GM23248 (cell line): ENCODE measurements around the gene EEF1AKMT4. TPM values are rescaled to one million over a fixed set of nuclear protein-coding genes. Genes with fewer than 3 reads are reported as not detected.

Experiments used
- DNase-seq: peaks from one replicate; pipeline ENCODE4 v3.0.0-alpha.2; 2015
- H2AFZ ChIP-seq: fragments of 200-600 bp; sonication (generic); 2 replicates; pipeline ENCODE4 v1.6.1; 2016; ENCODE audit warnings: antibody characterized with exemption
- H3F3A ChIP-seq: fragments of 200-600 bp; sonication (generic); 2 replicates; pipeline ENCODE4 v1.6.1; 2016; ENCODE audit warnings: mild to moderate bottlenecking, antibody characterized with exemption, mixed run types; ENCODE audit not compliant: insufficient read depth
- H3K27ac ChIP-seq: fragments of 200-600 bp; sonication (generic); 2 replicates; pipeline ENCODE4 v1.5.1; 2016; ENCODE audit warnings: mild to moderate bottlenecking
- H3K27me3 ChIP-seq: fragments of 200-600 bp; sonication (generic); replicated peaks from 2 replicates; pipeline ENCODE4 v1.6.1; 2016; ENCODE audit warnings: mild to moderate bottlenecking; ENCODE audit not compliant: insufficient read depth
- H3K36me3 ChIP-seq: fragments of 200-600 bp; sonication (generic); 2 replicates; pipeline ENCODE4 v1.6.1; 2016; ENCODE audit warnings: low read depth, mild to moderate bottlenecking
- H3K4me1 ChIP-seq: fragments of 200-600 bp; sonication (generic); 2 replicates; pipeline ENCODE4 v1.6.1; 2016; ENCODE audit warnings: mild to moderate bottlenecking; ENCODE audit not compliant: insufficient read depth
- H3K4me2 ChIP-seq: fragments of 200-600 bp; sonication (generic); one replicate; pipeline ENCODE4 v1.6.1; 2016; ENCODE audit warnings: mild to moderate bottlenecking; ENCODE audit not compliant: unreplicated experiment
- H3K4me3 ChIP-seq: fragments of 200-600 bp; sonication (generic); 2 replicates; pipeline ENCODE4 v1.5.1; 2016; ENCODE audit warnings: mild to moderate bottlenecking
- H3K79me2 ChIP-seq: fragments of 200-600 bp; sonication (generic); 2 replicates; pipeline ENCODE4 v1.6.1; 2016; ENCODE audit warnings: mild to moderate bottlenecking; ENCODE audit not compliant: insufficient read depth
- H3K9ac ChIP-seq: fragments of 200-600 bp; sonication (generic); 2 replicates; pipeline ENCODE4 v1.6.1; 2016; ENCODE audit warnings: mild to moderate bottlenecking
- H3K9me2 ChIP-seq: fragments of 200-600 bp; sonication (generic); 2 replicates; pipeline ENCODE4 v1.6.1; 2016; ENCODE audit warnings: mixed run types, mild to moderate bottlenecking, moderate library complexity; ENCODE audit not compliant: insufficient read depth
- H3K9me3 ChIP-seq: fragments of 200-600 bp; sonication (generic); one replicate; pipeline ENCODE4 v1.6.1; 2017; ENCODE audit warnings: low read depth
- H4K20me1 ChIP-seq: fragments of 200-600 bp; sonication (generic); 2 replicates; pipeline ENCODE4 v1.6.0; 2016; ENCODE audit not compliant: insufficient read depth
- EZH2 ChIP-seq: fragments of 200-600 bp; sonication (generic); IDR thresholded peaks from 2 replicates; pipeline ENCODE4 v1.6.1; 2018; ENCODE audit warnings: antibody characterized with exemption, mild to moderate bottlenecking; ENCODE audit not compliant: insufficient read depth, poor library complexity, severe bottlenecking
- EZH2phosphoT487 ChIP-seq: fragments of 200-600 bp; sonication (generic); IDR thresholded peaks from 2 replicates; pipeline ENCODE4 v1.6.1; 2018; ENCODE audit warnings: antibody characterized with exemption, moderate library complexity, mild to moderate bottlenecking, low read depth; ENCODE audit not compliant: insufficient read depth
- WGBS, 2 experiments: methylation state at CpG; one replicate each; pipeline ENCODE4 v1.1.6; 2015 to 2017; ENCODE audit warnings: low lambda C conversion rate in 2 of 2, low coverage in 1 of 2; ENCODE audit errors: missing lambda C conversion rate in 2 of 2; 5-methylcytosine and 5-hydroxymethylcytosine counted together
- in situ Hi-C: fragments of 300-500 bp; cut with MboI; formaldehyde crosslinking; loops from 2 replicates; pipeline ENCODE4 v1.15.0; 2020
- polyA plus RNA-seq: library from polyadenylated mRNA; unstranded; fragments of >200 nt; fragmentation: Nextera tagmentation; extraction: Ambion mirVana; gene quantifications from 2 replicates; pipeline ENCODE4 v1.2.1, GENCODE V29; 2016
- total RNA-seq: library from RNA; depleted of rRNA; stranded (reverse); fragments of >200 nt; shearing (Covaris generic); gene quantifications from 2 replicates; pipeline ENCODE4 v1.2.3, GENCODE V29; 2014

EEF1AKMT4 gene
- total and polyA plus RNA-seq, 2 experiments from 2014 or later: 5.3 to 7.2 TPM

DNA sequence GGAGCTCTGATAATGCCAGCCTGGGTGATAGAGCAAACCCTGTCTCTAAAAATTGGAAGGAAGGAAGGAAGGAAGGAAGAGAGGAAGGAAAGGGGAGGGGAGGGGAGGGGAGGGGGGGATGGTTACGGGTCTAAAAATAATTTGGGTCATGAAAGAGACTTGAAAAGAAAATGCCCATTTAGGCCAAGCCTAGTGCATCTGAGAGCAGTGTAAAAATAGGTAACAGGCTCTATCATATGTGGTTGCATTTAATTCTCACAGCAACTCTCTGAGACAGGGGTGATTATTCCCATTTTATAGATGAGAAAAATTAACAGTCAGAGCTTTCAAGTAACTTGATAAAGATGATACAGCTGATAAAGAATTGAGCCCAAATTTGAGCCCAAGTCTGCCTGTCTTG is 22.8 kb downstream of the EEF1AKMT4 start:
- H3K4me2 ChIP-seq: no peak overlapping the region
- H3K9ac ChIP-seq: no peak overlapping the region
- in situ Hi-C loops: no loop called here
- no peaks in the 10 kb centered on the region for H3K79me2 ChIP-seq
- peaks cover 4% of the 10 kb centered on the region; the same call in 1 of the 2 replicates for H3K27me3 ChIP-seq
- no peaks in the 10 kb centered on the region for H3K9me3 ChIP-seq
- H4K20me1 ChIP-seq: no peaks in the 10 kb centered on the region
- no peaks in the 10 kb centered on the region for H3F3A ChIP-seq
- no peak overlapping the region for H3K4me3 ChIP-seq
- H2AFZ ChIP-seq: no peak overlapping the region
- TF ChIP-seq EZH2phosphoT487 (no peak), EZH2 (no peak)
- no peaks in the 10 kb centered on the region for H3K9me2 ChIP-seq
- H3K36me3 ChIP-seq: no peaks in the 10 kb centered on the region
- no peak overlapping the region for H3K27ac ChIP-seq
- DNase-seq: no peak
- 27% methylated on average over 1 of the region's 1 CpG; no CpG with 5 or more reads in 1 of the 2 experiments for WGBS, 2 experiments
- H3K4me1 ChIP-seq: no peaks in the 10 kb centered on the region

GRCh38 chr3:184275381-184275701 is 25.9 kb downstream of the EEF1AKMT4 start:
- Histone ChIP-seq H3K4me1 (no peaks in the 10 kb centered on the region), H3K4me3 (peak overlapping the region; percentile 40; the same call in 1 of the 2 replicates), H2AFZ (no peak overlapping the region), H3K9me3 (no peaks in the 10 kb centered on the region), H3F3A (no peaks in the 10 kb centered on the region), H3K4me2 (no peak overlapping the region), H3K9me2 (no peaks in the 10 kb centered on the region), H4K20me1 (no peaks in the 10 kb centered on the region), H3K79me2 (no peaks in the 10 kb centered on the region), H3K27ac (no peak overlapping the region), H3K9ac (no peak overlapping the region), H3K27me3 (peaks cover 16% of the 10 kb centered on the region), H3K36me3 (no peaks in the 10 kb centered on the region)
- TF ChIP-seq EZH2phosphoT487 (no peak), EZH2 (no peak)
- in situ Hi-C loops: no loop called here
- 62 to 63% methylated on average over 12 of the region's 12 CpGs for WGBS, 2 experiments
- no peak for DNase-seq

DNA sequence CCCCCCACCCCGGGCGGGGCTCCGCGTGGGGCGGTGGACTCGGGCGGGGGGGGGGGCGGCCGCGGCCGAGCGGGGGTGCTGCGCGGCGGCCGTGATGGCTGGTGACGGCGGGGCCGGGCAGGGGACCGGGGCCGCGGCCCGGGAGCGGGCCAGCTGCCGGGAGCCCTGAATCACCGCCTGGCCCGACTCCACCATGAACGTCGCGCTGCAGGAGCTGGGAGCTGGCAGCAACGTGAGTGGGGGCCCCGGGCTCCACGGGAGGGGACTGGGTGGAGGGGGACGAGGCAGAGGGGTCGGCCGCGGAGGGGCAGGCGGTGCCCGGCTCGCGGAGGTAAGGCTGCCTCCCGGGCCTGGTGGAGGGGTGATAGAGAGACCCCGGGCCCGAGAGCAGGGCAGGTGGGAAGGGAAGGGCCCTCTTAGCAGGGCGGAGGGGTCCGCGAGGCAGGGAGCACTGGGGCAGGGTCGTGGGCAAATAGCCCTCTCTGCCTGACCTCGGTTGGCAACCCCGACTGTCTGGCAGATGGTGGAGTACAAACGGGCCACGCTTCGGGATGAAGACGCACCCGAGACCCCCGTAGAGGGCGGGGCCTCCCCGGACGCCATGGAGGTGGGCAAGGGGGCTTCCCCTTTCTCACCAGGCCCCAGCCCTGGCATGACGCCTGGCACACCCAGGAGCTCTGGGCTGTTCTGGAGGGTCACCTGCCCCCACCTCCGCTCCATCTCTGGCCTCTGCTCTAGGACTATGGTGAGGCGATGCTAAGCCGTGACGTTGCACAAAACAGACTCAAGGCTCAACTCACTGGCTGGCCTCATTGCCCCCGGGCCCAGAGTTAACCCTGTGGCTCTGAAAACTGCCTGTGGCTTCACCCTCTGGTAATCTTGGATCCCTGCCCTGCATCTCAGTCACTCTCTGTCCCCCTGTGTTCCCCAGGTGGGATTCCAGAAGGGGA is 26.8 kb downstream of the EEF1AKMT4 start, which contains the start of gene ECE2:
ECE2 (plus strand) TSS at position 62 of the 950 bp plus-strand sequence; CDS start at position 194, 132 bp downstream.
- H3K27me3 ChIP-seq: peaks cover 16% of the 10 kb centered on the region
- H3K4me1 ChIP-seq: no peaks in the 10 kb centered on the region
- no peaks in the 10 kb centered on the region for H3K9me2 ChIP-seq
- H3K4me2 ChIP-seq: no peak within 1 kb of the TSS
- no peaks in the 10 kb centered on the region for H3K79me2 ChIP-seq
- no peak within 1 kb of the TSS for H3K27ac ChIP-seq
- peak within 1 kb of the TSS; percentile 40; the same call in 1 of the 2 replicates for H3K4me3 ChIP-seq
- DNase-seq: peak; percentile 66
- no peak within 1 kb of the TSS for H3K9ac ChIP-seq
- no peak within 1 kb of the TSS for H2AFZ ChIP-seq
- no peaks in the 10 kb centered on the region for H3K9me3 ChIP-seq
- in situ Hi-C loops: no loop called here
- no peaks in the 10 kb centered on the region for H3F3A ChIP-seq
- no peaks in the 10 kb centered on the region for H3K36me3 ChIP-seq
- no peaks in the 10 kb centered on the region for H4K20me1 ChIP-seq
- TF ChIP-seq EZH2: peak; percentile 12
- no peak for TF ChIP-seq EZH2phosphoT487
- 11 to 24% methylated on average over 19 to 55 of the region's 65 CpGs for WGBS, 2 experiments

DNA sequence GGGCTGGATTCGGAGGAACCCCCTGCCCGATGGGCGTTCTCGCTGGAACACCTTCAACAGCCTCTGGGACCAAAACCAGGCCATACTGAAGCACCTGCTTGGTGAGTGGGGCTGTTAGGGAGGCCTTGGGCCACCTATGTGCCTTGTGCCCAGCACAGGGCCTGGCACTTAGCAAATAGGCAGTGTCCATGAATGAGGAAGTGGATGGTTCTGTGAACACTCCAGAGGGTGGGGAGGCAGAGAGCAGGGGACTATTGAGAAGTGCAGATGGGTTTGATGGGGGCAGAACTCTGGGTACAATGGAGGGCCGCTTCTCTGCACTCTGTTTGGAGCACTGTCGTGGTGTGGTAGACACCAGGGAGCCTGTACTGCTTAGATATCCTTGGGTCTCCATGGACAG is 27.9 kb downstream of the EEF1AKMT4 start:
- TF ChIP-seq EZH2 (no peak), EZH2phosphoT487 (no peak)
- Histone ChIP-seq H3K9me2 (no peaks in the 10 kb centered on the region), H3K79me2 (no peaks in the 10 kb centered on the region), H3K4me1 (no peaks in the 10 kb centered on the region), H3K9me3 (no peaks in the 10 kb centered on the region), H3K36me3 (no peaks in the 10 kb centered on the region), H3K4me3 (no peak overlapping the region), H3K9ac (no peak overlapping the region), H2AFZ (no peak overlapping the region), H4K20me1 (no peaks in the 10 kb centered on the region), H3K27ac (no peak overlapping the region), H3F3A (no peaks in the 10 kb centered on the region), H3K4me2 (no peak overlapping the region), H3K27me3 (peaks cover 16% of the 10 kb centered on the region)
- DNase-seq: no peak
- WGBS, 2 experiments: 75 to 84% methylated on average over 6 of the region's 6 CpGs
- in situ Hi-C loops: no loop called here
